AG08395 (cell line): ENCODE data around the gene SF1.
A peak's percentile ranks its signal among the peaks of the same experiment; 100 is the strongest.

Experiments used
- DNase-seq: peaks from one replicate; pipeline ENCODE4 v3.0.0; 2012; ENCODE audit warnings: mixed read lengths, low spot score

SF1 gene

GRCh38 chr11:64745521-64746328, 32.6 kb downstream of the SF1 start:
- peak; percentile 74 for DNase-seq

DNA sequence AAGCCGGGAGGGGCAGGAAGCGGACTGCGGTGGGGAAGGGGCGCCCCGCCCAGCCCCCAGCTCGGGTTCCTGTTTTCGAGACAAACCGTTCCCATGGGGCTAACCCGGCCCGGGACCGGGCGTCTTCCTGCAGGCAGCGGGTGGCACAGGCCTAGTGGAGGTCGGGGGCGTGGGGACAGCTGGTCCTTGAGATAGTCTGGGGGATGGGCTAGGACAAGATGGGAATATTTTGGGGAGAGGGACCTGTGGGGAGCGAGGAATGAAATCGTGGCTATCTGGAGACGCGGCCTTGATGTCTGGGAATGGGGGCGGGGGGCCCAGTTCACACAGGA, 33.2 kb downstream of the SF1 start:
- no peak for DNase-seq

GRCh38 chr11:64744544-64745188, 33.7 kb downstream of the SF1 start:
- no peak for DNase-seq

DNA sequence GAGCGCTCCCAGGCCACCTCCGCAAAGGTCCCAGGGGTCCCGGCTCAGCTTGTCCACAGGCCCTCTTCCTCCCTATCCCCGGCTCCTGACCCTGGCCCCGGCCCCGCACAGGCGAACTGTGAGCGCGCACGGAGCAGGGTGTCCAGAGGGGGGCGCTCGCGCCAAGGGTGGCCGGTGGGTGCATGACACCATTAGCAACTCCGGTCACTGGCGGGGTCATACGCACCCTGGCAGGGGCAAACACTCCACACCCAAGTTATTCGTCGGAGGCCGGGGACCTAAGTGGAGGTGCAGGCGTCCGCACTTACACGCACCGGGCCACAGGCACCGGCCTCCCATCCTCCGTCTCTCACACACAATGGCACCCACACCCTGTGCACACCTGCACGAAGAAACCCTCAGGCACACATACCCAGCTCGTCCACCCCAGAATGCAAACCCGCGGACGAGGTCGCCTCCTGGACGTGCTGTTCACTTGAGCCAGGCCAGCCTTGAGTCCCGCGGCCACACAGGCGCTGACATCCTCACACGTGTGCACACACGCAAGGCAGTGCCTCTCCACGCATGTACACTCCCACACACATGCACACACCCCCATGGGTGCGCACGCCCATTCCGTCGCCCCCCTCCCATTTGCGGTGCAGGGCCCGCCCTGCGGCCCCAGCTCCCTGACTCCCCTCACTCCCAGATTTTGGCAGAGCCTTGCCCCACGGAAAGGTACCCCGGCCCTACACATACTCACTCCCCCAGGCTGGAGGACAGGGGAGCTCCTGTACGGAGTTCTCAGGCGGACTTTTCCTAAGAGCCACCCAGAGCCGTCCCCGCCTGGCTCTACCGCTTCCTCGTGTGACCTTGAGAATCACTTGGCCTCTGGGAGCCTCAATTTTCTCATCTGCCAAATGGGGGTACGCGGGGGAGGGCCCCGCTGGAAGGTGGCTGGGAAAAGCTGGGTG, 34.5 kb downstream of the SF1 start, which contains the start of gene RASGRP2:
Gene RASGRP2, minus strand, starts transcription at position 552 of the 953 bp plus-strand sequence. CDS start 1,276 bp downstream, outside the sequence.
- DNase-seq: no peak

GRCh38 chr11:64742889-64743590, 35.3 kb downstream of the SF1 start:
- peak; percentile 90 for DNase-seq

- peak; percentile 39 for DNase-seq
Observed at GRCh38 chr11:64742087-64742888, 36.1 kb downstream of the SF1 start.

DNA sequence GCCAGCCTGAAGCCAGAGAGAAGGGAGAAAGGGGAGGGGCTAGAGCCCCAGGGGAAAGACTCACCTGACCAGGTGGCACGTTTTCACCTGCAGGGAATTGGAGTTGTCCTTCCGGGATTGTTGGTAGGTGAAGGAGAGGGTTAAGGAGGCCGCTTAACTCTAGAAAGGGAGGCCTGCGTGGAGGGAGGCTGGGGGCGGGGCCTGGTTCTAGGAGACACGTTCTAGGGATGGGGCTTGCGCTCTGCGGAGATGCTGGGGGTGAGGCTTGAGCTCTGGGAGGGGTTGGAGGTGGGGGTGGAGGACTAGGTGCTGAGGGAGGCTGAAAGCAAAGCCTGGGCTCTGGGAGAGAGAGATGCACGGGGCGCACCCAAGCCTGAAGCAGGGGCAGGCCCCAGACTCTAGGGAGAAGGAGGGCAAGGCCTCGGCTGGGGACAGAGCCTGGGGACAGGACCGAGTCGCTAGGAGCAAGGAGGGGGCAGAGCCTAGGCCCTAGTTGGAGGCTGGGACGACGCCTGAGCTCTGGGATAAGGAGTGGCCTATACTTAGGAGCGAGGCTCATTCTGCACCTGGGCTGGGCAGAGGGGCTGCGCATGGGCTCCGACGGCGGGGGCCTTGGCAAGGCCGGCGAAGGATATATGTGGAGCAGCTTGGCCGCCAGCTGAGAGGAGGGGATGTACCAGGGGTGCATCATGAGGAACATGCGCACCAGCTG, 36.8 kb downstream of the SF1 start:
- DNase-seq: no peak

DNA sequence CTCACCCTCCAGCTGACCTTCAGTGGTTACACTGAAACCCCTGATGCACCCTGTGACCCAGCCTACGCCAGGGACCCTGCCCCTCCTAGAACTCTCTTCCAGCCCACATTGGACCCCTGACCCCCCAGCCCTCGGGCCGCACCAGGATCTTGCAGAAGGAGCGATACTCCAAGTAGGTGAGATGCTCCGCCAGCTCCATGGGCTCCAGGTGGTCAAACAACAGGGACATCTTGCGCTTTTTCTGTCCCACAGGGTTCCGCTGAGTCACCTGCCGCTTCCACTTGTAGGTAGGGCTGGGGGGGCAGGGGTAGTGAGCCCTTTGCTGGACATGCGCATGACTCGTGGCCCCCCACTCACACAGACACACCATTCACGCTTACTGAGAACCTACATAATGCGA, 38.5 kb downstream of the SF1 start:
- no peak for DNase-seq

DNA sequence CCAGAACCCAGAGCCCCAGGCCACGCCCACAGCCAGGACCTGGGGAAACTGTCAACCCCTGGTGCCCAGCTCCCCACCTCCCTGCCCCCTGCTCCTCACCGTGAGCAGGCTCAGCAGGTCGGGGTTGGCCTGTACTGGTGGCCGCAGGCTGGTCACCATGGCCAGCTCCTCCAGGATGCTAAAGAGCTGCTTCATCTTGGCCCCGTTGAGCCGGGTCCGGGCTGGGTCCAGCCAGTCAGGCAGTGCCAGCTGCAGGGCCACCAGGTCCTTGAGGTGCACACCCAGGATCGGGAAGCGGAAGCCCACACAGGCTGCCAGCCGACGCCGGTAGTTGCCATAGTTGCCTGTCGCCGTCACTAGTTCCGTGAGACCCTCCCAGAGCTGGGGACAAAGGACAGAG, 41.7 kb downstream of the SF1 start:
- no peak for DNase-seq

DNA sequence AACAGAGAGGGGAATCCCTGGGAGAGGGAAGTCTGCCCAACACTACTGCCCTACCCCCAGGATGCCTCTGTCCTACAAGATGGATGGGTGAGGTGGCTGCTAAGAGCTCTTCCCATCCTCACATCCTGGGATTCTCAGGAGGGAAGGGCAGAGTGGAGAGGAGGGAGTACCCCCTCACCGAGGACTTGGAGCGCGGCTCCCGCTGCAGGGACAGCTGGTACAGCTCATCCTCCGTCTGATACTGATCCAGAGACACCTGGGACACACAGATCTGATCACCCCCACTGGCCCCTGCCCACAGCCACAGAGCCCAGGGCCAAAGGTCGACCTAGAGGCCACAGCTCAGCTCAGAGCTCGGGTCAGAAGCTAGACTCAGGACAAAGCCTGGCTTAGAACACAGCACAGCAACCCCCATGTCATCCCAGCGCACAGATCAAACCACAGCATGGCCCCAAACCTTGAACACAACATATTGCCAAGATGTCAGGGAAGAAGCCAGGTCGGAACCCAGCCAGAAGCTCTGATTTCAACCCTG, 42.5 kb downstream of the SF1 start:
- DNase-seq: no peak

GRCh38 chr11:64734811-64735724, 43.3 kb downstream of the SF1 start:
- DNase-seq: no peak

DNA sequence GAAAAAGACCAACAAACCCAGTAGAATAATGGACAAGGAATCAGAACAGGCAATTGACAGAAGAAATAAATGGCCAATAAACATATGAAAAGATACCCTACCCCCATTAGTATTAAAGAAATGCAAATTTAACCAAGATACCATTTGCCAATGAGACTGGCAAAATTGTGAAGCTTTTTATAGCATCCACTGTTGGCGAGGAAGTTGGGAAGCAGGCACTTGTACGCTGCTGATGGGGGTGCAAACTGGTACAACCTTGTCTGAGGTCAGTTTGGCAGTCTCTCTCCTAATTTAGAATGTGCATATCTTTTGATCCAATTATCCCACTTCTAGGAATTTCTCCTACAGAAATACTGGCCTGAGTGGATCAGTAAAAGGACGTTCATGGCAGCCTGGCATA, 46.7 kb downstream of the SF1 start:
- DNase-seq: no peak

GRCh38 chr11:64729851-64730382, 48.4 kb downstream of the SF1 start:
- peak; percentile 53 for DNase-seq

DNA sequence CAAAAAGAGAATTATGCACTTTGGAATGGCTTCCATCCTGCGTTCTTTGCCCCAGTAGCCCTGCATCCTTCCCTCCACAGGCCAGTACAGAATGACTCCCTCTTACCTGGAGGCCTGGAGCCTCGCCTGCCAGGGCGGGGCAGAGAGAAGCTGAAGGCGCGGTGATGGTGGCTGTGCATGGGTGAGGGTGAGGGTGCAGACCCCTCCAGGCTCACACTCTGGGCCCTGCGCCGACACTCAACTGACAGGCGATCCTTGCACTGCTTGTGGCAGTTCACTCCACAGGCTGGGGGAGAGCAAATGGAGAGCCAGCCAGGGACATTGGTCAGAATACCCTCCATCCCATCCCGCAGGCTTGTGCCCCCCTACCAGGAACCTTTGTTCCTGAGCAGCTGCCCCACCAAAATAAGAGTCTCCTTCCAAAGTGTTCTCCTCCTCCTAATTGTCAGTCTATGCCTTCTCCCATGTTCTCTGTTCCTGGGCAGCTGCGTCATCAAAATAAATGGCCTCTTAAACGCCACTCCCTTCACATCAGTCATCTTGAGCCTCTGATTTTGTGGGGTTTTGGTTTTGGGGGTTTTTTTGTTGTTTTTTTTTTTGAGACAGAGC, 49.5 kb downstream of the SF1 start:
- no peak for DNase-seq

DNA sequence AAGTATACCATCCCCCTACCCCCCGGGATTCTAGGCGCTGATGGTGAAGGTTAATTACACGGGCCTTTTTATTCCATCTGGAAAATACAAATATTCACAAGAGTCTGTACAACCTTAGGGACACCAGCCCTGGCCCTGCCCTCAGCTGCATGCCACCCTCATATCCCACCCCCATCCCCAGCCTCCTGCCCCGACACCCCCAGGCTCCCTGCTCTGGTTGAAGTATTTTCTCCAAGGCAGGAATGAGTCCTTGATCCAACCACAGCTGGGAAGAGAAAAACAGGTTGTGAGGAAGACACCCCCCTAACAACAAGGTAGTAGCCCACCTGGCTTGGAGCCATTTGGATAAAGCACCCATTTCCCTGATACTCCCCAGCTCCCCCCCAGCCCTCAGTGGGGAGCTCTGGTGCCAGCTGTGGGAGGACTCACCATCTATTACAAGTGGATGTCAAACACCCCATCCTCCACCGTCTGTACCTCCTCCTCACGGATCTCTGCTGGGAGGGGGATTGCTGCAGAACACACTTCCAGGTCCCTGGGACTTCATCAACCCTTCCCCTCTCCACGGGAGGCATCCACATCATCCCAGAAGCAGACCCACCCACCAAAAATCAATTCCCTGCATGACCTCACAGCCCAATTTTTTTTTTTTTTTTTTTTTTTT, 51.3 kb downstream of the SF1 start:
- no peak for DNase-seq

GRCh38 chr11:64726211-64726641, 52.1 kb downstream of the SF1 start:
- DNase-seq: no peak

- DNase-seq: no peak
Observed at GRCh38 chr11:64724863-64725532, 53.3 kb downstream of the SF1 start.
